Stimulated activated CD8-positive, alpha-beta memory T cell treated with anti-CD3 and anti-CD28 coated beads, Interleukin-15, amount 100 ng/mL, for 48 hours (primary cell): ENCODE measurements around the gene XAGE3.
"Not testable (repeated sequence)": the region's sequence is repeated elsewhere in the genome, so short reads cannot be mapped to it uniquely, and the experiment has no call there.

Experiments
- DNase-seq, 2 donors: peaks; one replicate each; pipeline ENCODE4 v3.0.0-alpha.2; 2020; ENCODE audit warnings: low read depth in 2 of 2

The XAGE3 gene

GRCh38 chrX:52843619-52844018, 24.3 kb downstream of the XAGE3 start:
- not testable (repeated sequence) for DNase-seq

GRCh38 chrX:52839137-52839536, 28.7 kb downstream of the XAGE3 start:
- DNase-seq, result no peak

GRCh38 chrX:52830551-52830950, 37.3 kb downstream of the XAGE3 start:
- DNase-seq, result no peak

GRCh38 chrX:52824608-52825007, 43.3 kb downstream of the XAGE3 start:
- DNase-seq, result no peak

- no peak for DNase-seq
Measured at GRCh38 chrX:52821079-52821760, 46.7 kb downstream of the XAGE3 start.

- DNase-seq, result no peak
Measured at GRCh38 chrX:52819788-52820187, 48.1 kb downstream of the XAGE3 start.
